Endodermal cell (in vitro differentiated cells): Measurements from ENCODE around the gene FANK1. TPM values are rescaled to one million over a fixed set of nuclear protein-coding genes. Genes with fewer than 3 reads are reported as not detected.
A peak's percentile ranks its signal among the peaks of the same experiment; 100 is the strongest.

Experiments
- DNase-seq: peaks from one replicate; pipeline ENCODE4 v3.0.0-alpha.2; 2017
- H3K27ac ChIP-seq: 2 replicates; pipeline ENCODE4 v1.5.1; 2013; ENCODE audit warnings: mild to moderate bottlenecking, low read depth, low read length, moderate library complexity
- H3K27me3 ChIP-seq: 2 replicates; pipeline ENCODE4 v1.6.1; 2013; ENCODE audit warnings: mild to moderate bottlenecking, low read length, moderate library complexity; ENCODE audit not compliant: insufficient read depth, control insufficient read depth, poor library complexity, severe bottlenecking
- H3K36me3 ChIP-seq: 2 replicates; pipeline ENCODE4 v1.7.0; 2013; ENCODE audit warnings: mild to moderate bottlenecking, low read length, moderate library complexity; ENCODE audit not compliant: control insufficient read depth, insufficient read depth
- H3K4me1 ChIP-seq: one replicate; pipeline ENCODE4 v1.7.0; 2013; ENCODE audit warnings: low read length; ENCODE audit not compliant: control insufficient read depth, insufficient read depth
- H3K4me3 ChIP-seq: 2 replicates; pipeline ENCODE4 v1.5.1; 2013; ENCODE audit warnings: mild to moderate bottlenecking, low read length, moderate library complexity
- H3K9ac ChIP-seq: 2 replicates; pipeline ENCODE4 v1.6.1; 2013; ENCODE audit warnings: mild to moderate bottlenecking, low read length, moderate library complexity; ENCODE audit not compliant: poor library complexity, severe bottlenecking; ENCODE audit errors: extremely low read depth
- H3K9me3 ChIP-seq: 2 replicates; pipeline ENCODE4 v1.6.1; 2013; ENCODE audit warnings: mild to moderate bottlenecking, low read length, moderate library complexity; ENCODE audit not compliant: control insufficient read depth
- H3K27ac Mint-ChIP-seq: 2 replicates; pipeline ENCODE4 v1.8.0; 2020; ENCODE audit warnings: mixed read lengths
- H3K27me3 Mint-ChIP-seq: 2 replicates; pipeline ENCODE4 v1.8.0; 2021; ENCODE audit warnings: mild to moderate bottlenecking, mixed read lengths; ENCODE audit not compliant: insufficient read depth
- H3K36me3 Mint-ChIP-seq: 2 replicates; pipeline ENCODE4 v1.8.0; 2020; ENCODE audit warnings: low read depth, mixed read lengths
- H3K4me1 Mint-ChIP-seq: 2 replicates; pipeline ENCODE4 v1.8.0; 2020; ENCODE audit warnings: mixed read lengths
- H3K4me3 Mint-ChIP-seq: 2 replicates; pipeline ENCODE4 v1.8.0; 2020; ENCODE audit warnings: mild to moderate bottlenecking, moderate library complexity, mixed read lengths
- H3K9me3 Mint-ChIP-seq: 2 replicates; pipeline ENCODE4 v1.8.0; 2020; ENCODE audit warnings: mild to moderate bottlenecking, mixed read lengths
- CTCF ChIP-seq: fragments of 200-600 bp; sonication (generic); conservative IDR thresholded peaks from 2 replicates; pipeline ENCODE4 v1.5.0; 2021; ENCODE audit warnings: antibody characterized with exemption, mild to moderate bottlenecking
- WGBS, 2 experiments: methylation state at CpG; one replicate each; pipeline versions ENCODE4 v1.1.5 to v1.1.7; 2013; ENCODE audit warnings: missing lambda C conversion rate in 2 of 2, mixed read lengths in 1 of 2; ENCODE audit not compliant: insufficient coverage in 1 of 2, insufficient read length in 1 of 2; 5-methylcytosine and 5-hydroxymethylcytosine counted together
- total RNA-seq, 2 donors: library from RNA; stranded (reverse); fragmentation: NEBNext Ultra II Directional in 1 of 2; extraction: Animal tissue kit (Norgen Biotek cat#: 25700) in 1 of 2; gene quantifications; 2 replicates in 1 of 2; 3 replicates in 1 of 2; pipeline ENCODE4 v1.2.1, GENCODE V29; 2021

Gene FANK1
- total RNA-seq, 2 donors from 2014 or later = 7.7 to 10.0 TPM

- no peaks in the 10 kb centered on the region for H3K36me3 ChIP-seq
- no peaks in the 10 kb centered on the region for H3K27me3 ChIP-seq
- WGBS, 2 experiments = 92 to 97% methylated on average over 8 to 9 of the region's 9 CpGs
- peaks cover 8% of the 10 kb centered on the region for H3K36me3 Mint-ChIP-seq
- peaks cover 32% of the 10 kb centered on the region for H3K9me3 ChIP-seq
- no peak for DNase-seq
- H3K27me3 Mint-ChIP-seq = peaks cover 3% of the 10 kb centered on the region
- no peak overlapping the region for H3K27ac Mint-ChIP-seq
- H3K4me3 ChIP-seq = peak overlapping the region; percentile 34
- no peak overlapping the region for H3K4me3 Mint-ChIP-seq
- peaks cover 44% of the 10 kb centered on the region for H3K9me3 Mint-ChIP-seq
- TF ChIP-seq CTCF = no peak
- H3K4me1 ChIP-seq = no peaks in the 10 kb centered on the region
- H3K4me1 Mint-ChIP-seq = no peaks in the 10 kb centered on the region
- no peak overlapping the region for H3K27ac ChIP-seq
- no peak overlapping the region for H3K9ac ChIP-seq
Observed at GRCh38 chr10:125953778-125954385, 57.5 kb downstream of the FANK1 start.

DNA sequence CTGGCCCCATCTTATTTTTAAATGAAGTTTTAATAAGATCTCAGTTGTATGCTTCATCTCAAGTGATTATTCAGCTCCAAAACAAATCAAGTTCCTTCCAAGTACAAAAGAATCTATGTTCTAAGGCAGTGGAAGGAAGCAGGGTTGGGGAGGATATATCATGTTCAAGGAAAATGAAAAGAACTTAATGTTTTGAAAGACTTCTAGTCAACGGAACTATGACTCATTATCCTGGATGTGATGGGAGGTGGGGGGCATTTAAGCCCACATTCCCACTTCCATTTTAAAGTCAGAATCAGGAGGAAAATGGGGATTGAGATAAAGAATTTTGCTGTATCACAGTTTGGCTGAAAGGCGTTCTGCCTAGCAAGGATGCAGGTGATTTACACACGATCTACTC lies 59.4 kb downstream of the FANK1 start:
- Histone ChIP-seq H3K27ac (no peak overlapping the region), H3K36me3 (no peaks in the 10 kb centered on the region), H3K4me3 (no peak overlapping the region), H3K27me3 (no peaks in the 10 kb centered on the region), H3K9me3 (peaks cover 32% of the 10 kb centered on the region), H3K9ac (no peak overlapping the region), H3K4me1 (no peaks in the 10 kb centered on the region)
- 94% methylated on average over 2 of the region's 3 CpGs; no CpG with 5 or more reads in 1 of the 2 experiments for WGBS, 2 experiments
- peaks cover 41% of the 10 kb centered on the region for H3K9me3 Mint-ChIP-seq
- H3K4me3 Mint-ChIP-seq = no peak overlapping the region
- DNase-seq = no peak
- no peaks in the 10 kb centered on the region for H3K4me1 Mint-ChIP-seq
- no peak for TF ChIP-seq CTCF
- H3K27ac Mint-ChIP-seq = no peak overlapping the region
- peaks cover 8% of the 10 kb centered on the region for H3K36me3 Mint-ChIP-seq
- peaks cover 3% of the 10 kb centered on the region for H3K27me3 Mint-ChIP-seq

DNA sequence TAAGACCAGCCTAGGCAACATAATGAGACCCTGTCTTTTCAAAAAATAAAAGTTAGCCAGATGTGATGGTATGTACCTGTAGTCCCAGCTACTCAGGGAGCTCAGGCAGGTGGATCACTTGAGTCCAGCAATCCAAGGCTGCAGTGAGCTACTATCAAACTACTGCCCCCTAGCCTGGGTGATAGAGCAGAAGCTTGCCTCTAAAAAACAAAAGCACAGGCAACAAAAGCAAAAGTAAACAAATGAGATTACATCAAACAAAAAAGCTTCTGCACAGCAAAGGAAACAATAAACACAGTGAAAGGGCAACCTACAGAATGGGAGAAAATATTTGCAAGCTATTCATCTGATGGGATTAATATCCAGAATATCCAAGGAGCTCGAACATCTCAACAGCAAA lies 65.4 kb downstream of the FANK1 start:
- peaks cover 10% of the 10 kb centered on the region for H3K9me3 Mint-ChIP-seq
- peak; percentile 49 for TF ChIP-seq CTCF
- Histone ChIP-seq H3K9me3 (peaks cover 7% of the 10 kb centered on the region), H3K9ac (no peak overlapping the region), H3K36me3 (no peaks in the 10 kb centered on the region), H3K27ac (no peak overlapping the region), H3K4me1 (no peaks in the 10 kb centered on the region), H3K4me3 (no peak overlapping the region), H3K27me3 (no peaks in the 10 kb centered on the region)
- peaks cover 2% of the 10 kb centered on the region for H3K4me1 Mint-ChIP-seq
- no peak overlapping the region for H3K4me3 Mint-ChIP-seq
- WGBS, 2 experiments = 86 to 94% methylated on average over 1 of the region's 1 CpG
- DNase-seq = no peak
- no peak overlapping the region for H3K27ac Mint-ChIP-seq
- H3K27me3 Mint-ChIP-seq = no peaks in the 10 kb centered on the region
- H3K36me3 Mint-ChIP-seq = no peaks in the 10 kb centered on the region
